K562 (cell line): ENCODE measurements around the gene CXXC4. TPM values are rescaled to one million over a fixed set of nuclear protein-coding genes. Genes with fewer than 3 reads are reported as not detected.

Experiments
- ATAC-seq: fragments of 200-7000 bp; cut with Tn5 transposase; 3 replicates; pipeline ENCODE4 v1.9.1; 2020; ENCODE audit warnings: moderate library complexity
- BruUV-seq: library from RNA; stranded (reverse); fragments of 400-500 nt; replicated peaks from 2 replicates; lab custom pipeline; 2021; lab: Mats Ljungman, UMichigan
- CTCF ChIA-PET: fragments of 300-600 bp; formaldehyde crosslinking; extraction: SDS; loops from one replicate; lab custom pipeline; 2021; ENCODE audit warnings: low intra/inter-chr PET ratio; lab: Yijun Ruan, JAX
- POLR2A ChIA-PET: fragments of 300-600, 350-650 bp; sonication (Branson Sonifier 250); formaldehyde crosslinking; extraction: SDS; loops from one replicate; lab custom pipeline; 2021; ENCODE audit warnings: antibody characterized with exemption, inconsistent platforms; lab: Yijun Ruan, JAX
- DNase-seq, 4 experiments: peaks; one replicate each; pipeline versions ENCODE4 v3.0.0 to v3.0.0-alpha.2; 2011 to 2018; ENCODE audit warnings: low spot score in 3 of 4, mixed read lengths in 3 of 4; ENCODE audit errors: extremely low read depth in 1 of 4
- FAIRE-seq: peaks from 2 replicates; lab custom pipeline; 2011; peaks lifted over from hg19 to GRCh38; lab: Jason Lieb, UNC
- H2AFZ ChIP-seq: 2 replicates; pipeline ENCODE4 v1.6.0; 2011; ENCODE audit warnings: low read depth, low read length, control low read depth, inconsistent platforms
- H3K27ac ChIP-seq: fragments of 200-600 bp; 3 replicates; pipeline ENCODE4 v1.8.0; 2011; ENCODE audit warnings: low read depth, mild to moderate bottlenecking, control low read depth, inconsistent platforms, low read length, moderate library complexity, mixed read lengths; ENCODE audit errors: extremely low read depth
- H3K27me3 ChIP-seq, 2 experiments: fragments of 300-600 bp in 1 of 2; 2 replicates in 1 of 2; 3 replicates in 1 of 2; pipeline versions ENCODE4 v1.6.0 to v1.8.0; 2011; ENCODE audit warnings: inconsistent platforms in 2 of 2, low read length in 2 of 2, mild to moderate bottlenecking in 1 of 2, mixed read lengths in 1 of 2, moderate library complexity in 1 of 2; ENCODE audit not compliant: control insufficient read depth in 2 of 2, insufficient read depth in 2 of 2
- H3K36me3 ChIP-seq: fragments of 300-600 bp; 3 replicates; pipeline ENCODE4 v1.8.0; 2011; ENCODE audit warnings: mild to moderate bottlenecking, low read length, inconsistent platforms; ENCODE audit not compliant: control insufficient read depth, insufficient read depth
- H3K4me1 ChIP-seq, 2 experiments: fragments of 200-600 bp in 1 of 2; replicated peaks in 1 of 2; 2 replicates in 1 of 2; 3 replicates in 1 of 2; pipeline versions ENCODE4 v1.5.1 to v1.8.0; 2011; ENCODE audit warnings: inconsistent platforms in 2 of 2, low read length in 2 of 2, mild to moderate bottlenecking in 1 of 2, mixed read lengths in 1 of 2, moderate library complexity in 1 of 2; ENCODE audit not compliant: control insufficient read depth in 2 of 2, insufficient read depth in 2 of 2
- H3K4me2 ChIP-seq: 2 replicates; pipeline ENCODE4 v1.6.1; 2011; ENCODE audit warnings: low read length, control low read depth, inconsistent platforms, mixed read lengths; ENCODE audit not compliant: insufficient read depth
- H3K4me3 ChIP-seq: fragments of 200-600 bp; sonication (generic), shearing (Covaris generic); 2 replicates; pipeline ENCODE4 v1.5.1; 2016; ENCODE audit warnings: control low read depth, inconsistent platforms
- H3K79me2 ChIP-seq: fragments of 200-600 bp; 3 replicates; pipeline ENCODE4 v1.8.0; 2011; ENCODE audit warnings: low read length, inconsistent platforms; ENCODE audit not compliant: control insufficient read depth, insufficient read depth
- H3K9ac ChIP-seq, 2 experiments: 2 replicates each; pipeline versions ENCODE4 v1.6.0 to v1.6.1; 2011; ENCODE audit warnings: low read depth in 2 of 2, low read length in 2 of 2, control low read depth in 1 of 2, inconsistent platforms in 1 of 2, mild to moderate bottlenecking in 1 of 2, mixed read lengths in 1 of 2; ENCODE audit not compliant: insufficient read depth in 1 of 2
- H3K9me1 ChIP-seq: one replicate; pipeline ENCODE4 v1.6.0; 2011; ENCODE audit warnings: inconsistent platforms, mild to moderate bottlenecking, low read length, moderate library complexity; ENCODE audit not compliant: control insufficient read depth, insufficient read depth
- H3K9me3 ChIP-seq: replicated peaks from 2 replicates; pipeline ENCODE4 v1.5.1; 2011; ENCODE audit warnings: low read depth, low read length, inconsistent platforms; ENCODE audit not compliant: control insufficient read depth, insufficient read depth
- H4K20me1 ChIP-seq: replicated peaks from 2 replicates; pipeline ENCODE4 v1.6.1; 2011; ENCODE audit warnings: low read length, inconsistent platforms, mixed read lengths; ENCODE audit not compliant: control insufficient read depth, insufficient read depth
- ETV1 ChIP-seq: fragments of 450-650 bp; conservative IDR thresholded peaks from 2 replicates; pipeline ENCODE4 v1.6.1; 2016; ENCODE audit warnings: missing genetic modification characterization, control low read depth, low read depth, missing compliant biosample characterization
- FIP1L1 ChIP-seq: fragments of 200-400 bp; formaldehyde crosslinking; IDR thresholded peaks from 2 replicates; pipeline ENCODE4 v1.6.1; 2018; ENCODE audit warnings: mild to moderate bottlenecking, low read depth, low read length; ENCODE audit not compliant: poor library complexity, severe bottlenecking
- GATAD2A ChIP-seq: fragments of 450-650 bp; IDR thresholded peaks from 2 replicates; pipeline ENCODE4 v1.6.1; 2017
- KAT2B ChIP-seq: IDR thresholded peaks from one replicate; pipeline ENCODE4 v1.6.1; 2012; ENCODE audit warnings: low read depth, mild to moderate bottlenecking, control low read depth, inconsistent platforms, low read length, moderate library complexity
- NBN ChIP-seq: fragments of 450-650 bp; IDR thresholded peaks from 2 replicates; pipeline ENCODE4 v1.6.1; 2016; ENCODE audit warnings: low read depth, mild to moderate bottlenecking
- NFIC ChIP-seq: fragments of 450-650 bp; IDR thresholded peaks from 2 replicates; pipeline ENCODE4 v1.6.1; 2017; ENCODE audit warnings: mild to moderate bottlenecking, inconsistent platforms
- SLC30A9 ChIP-seq: fragments of 250-450 bp; sonication (Bioruptor Pico); IDR thresholded peaks from 2 replicates; pipeline ENCODE4 v1.8.0; 2022; ENCODE audit warnings: mild to moderate bottlenecking, moderate library complexity
- TAF7 ChIP-seq: fragments of 450-650 bp; IDR thresholded peaks from 2 replicates; pipeline ENCODE4 v1.6.1; 2016; ENCODE audit warnings: missing genetic modification characterization, missing compliant biosample characterization
- TEAD4 ChIP-seq, 2 experiments: sonication (generic) in 1 of 2; formaldehyde crosslinking in 1 of 2; IDR thresholded peaks; 2 replicates each; pipeline versions ENCODE4 v1.6.1 to v1.8.0; 2012 to 2022; ENCODE audit warnings: borderline replicate concordance in 1 of 2, inconsistent platforms in 1 of 2, low read length in 1 of 2, mild to moderate bottlenecking in 1 of 2, missing genetic modification reagents in 1 of 2
- TRIM28 ChIP-seq: fragments of 450-650 bp; IDR thresholded peaks from 2 replicates; pipeline ENCODE4 v1.6.1; 2017
- ZNF24 ChIP-seq: fragments of 450-650 bp; IDR thresholded peaks from 2 replicates; pipeline ENCODE4 v1.6.1; 2016
- ZNF41 ChIP-seq: fragments of 250-450 bp; sonication (Bioruptor Pico); conservative IDR thresholded peaks from 2 replicates; pipeline ENCODE4 v1.4.0; 2020; ENCODE audit warnings: mild to moderate bottlenecking
- WGBS: fragments of 100-300 bp; shearing (Covaris generic); methylation state at CpG from one replicate; pipeline ENCODE4 v1.1.6; 2016; ENCODE audit warnings: low coverage, mixed read lengths; ENCODE audit not compliant: insufficient coverage; ENCODE audit errors: missing lambda C conversion rate; 5-methylcytosine and 5-hydroxymethylcytosine counted together
- in situ Hi-C: fragments of 300-500 bp; cut with MboI; formaldehyde crosslinking; loops from 4 replicates; pipeline ENCODE4 v1.15.0; 2018; ENCODE audit warnings: inconsistent platforms, mixed read lengths
- intact Hi-C: fragments of 100-400 bp; cut with micrococcal nuclease; formaldehyde crosslinking; loops from 2 replicates; pipeline ENCODE4 v1.14.2; 2022
- polyA plus RNA-seq, 8 experiments: library from polyadenylated mRNA; depleted of rRNA in 4 of 8; stranded (reverse) in 5 of 8; unstranded in 3 of 8; fragments of >200 nt; fragmentation: Nextera tagmentation in 2 of 8; fragmentation: Illumina TruSeq in 1 of 8; extraction: Ambion mirVana in 2 of 8; extraction: Trizol in 1 of 8; gene quantifications; 2 replicates each; pipeline versions ENCODE4 v1.2.1 to v1.2.3, GENCODE V29; 2011 to 2014; ENCODE audit warnings: inconsistent platforms in 1 of 8, missing spikeins in 1 of 8
- total RNA-seq, 7 experiments: library from RNA; depleted of rRNA in 6 of 7; stranded (reverse); fragments of >200 nt in 6 of 7; fragmentation: Illumina TruSeq in 2 of 7; extraction: Trizol in 2 of 7; gene quantifications; 2 replicates each; pipeline versions ENCODE4 v1.2.1 to v1.2.3, GENCODE V29; 2011 to 2021; ENCODE audit warnings: low replicate concordance in 1 of 7
- TF ChIP-seq, protein P1 (sequence below): sonication (generic); formaldehyde crosslinking; IDR thresholded peaks from 2 replicates; pipeline ENCODE4 v1.8.0; 2022; ENCODE audit warnings: missing genetic modification reagents, mild to moderate bottlenecking, borderline replicate concordance
- TF ChIP-seq, protein P2 (sequence below): fragments of 450-650 bp; IDR thresholded peaks from 2 replicates; pipeline ENCODE4 v1.6.1; 2016; ENCODE audit warnings: low read depth
- TF ChIP-seq, protein P3 (sequence below), 2 experiments: fragments of 450-650 bp in 1 of 2; sonication (generic) in 1 of 2; formaldehyde crosslinking; conservative IDR thresholded peaks; 2 replicates each; pipeline versions ENCODE4 v1.4.0 to v1.8.1; 2020 to 2022; ENCODE audit warnings: mild to moderate bottlenecking in 1 of 2, missing genetic modification reagents in 1 of 2

CXXC4 gene
- total and polyA plus RNA-seq, 9 of the 15 experiments (the other 6 are each of a cell fraction or from before 2014, with no cell fraction given), result not detected

DNA sequence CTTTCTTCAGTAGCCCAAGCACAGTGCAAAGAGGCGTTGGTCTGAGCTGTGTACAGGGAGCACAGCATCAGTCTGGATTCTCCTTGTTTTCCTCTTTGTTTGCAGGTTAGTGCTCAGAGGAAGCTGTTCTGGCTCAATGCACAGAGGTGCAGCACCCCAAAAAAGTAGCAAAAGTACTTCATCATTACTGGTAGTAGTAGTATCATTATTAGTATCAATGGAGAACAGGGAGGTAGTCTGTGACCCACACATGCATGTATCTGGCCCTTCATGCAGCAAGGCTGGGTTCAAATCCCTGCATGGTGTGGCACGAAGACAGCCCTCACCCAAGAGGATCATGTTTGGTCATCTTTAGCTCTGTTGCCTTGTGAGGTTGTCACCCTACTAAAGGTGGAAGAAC, 68.7 kb downstream of the CXXC4 start:
- H3K79me2 ChIP-seq, result no peaks in the 10 kb centered on the region
- no peaks in the 10 kb centered on the region for H3K36me3 ChIP-seq
- no TSS peak for BruUV-seq
- H3K9ac ChIP-seq, result no peak overlapping the region
- H4K20me1 ChIP-seq, result no peaks in the 10 kb centered on the region
- H3K4me2 ChIP-seq, result no peak overlapping the region
- no peaks in the 10 kb centered on the region for H3K4me1 ChIP-seq
- intact Hi-C loops (no loop called here), in situ Hi-C loops (no loop called here)
- no peaks in the 10 kb centered on the region for H3K9me1 ChIP-seq
- 0% methylated on average over 2 of the region's 2 CpGs for WGBS
- no peak for DNase-seq
- H2AFZ ChIP-seq, result no peak overlapping the region
- no peaks in the 10 kb centered on the region; the same call in 1 of the 2 replicates for H3K9me3 ChIP-seq
- ChIA-PET CTCF (no interaction called here), POLR2A (no interaction called here)
- no peak overlapping the region for H3K4me3 ChIP-seq
- no peak for ATAC-seq
- no peak for FAIRE-seq
- no peak overlapping the region for H3K27ac ChIP-seq
- H3K27me3 ChIP-seq, result no peaks in the 10 kb centered on the region
- TF ChIP-seq ETV1 (tag) (no peak), SLC30A9 (CRISPR knock-in tag) (no peak), ZNF41 (CRISPR knock-in tag) (no peak), GATAD2A (no peak), TEAD4 (IDR thresholded peaks at IDR 0.05; ENCODE audit: low read length) (no peak), TEAD4 (CRISPR knock-in tag; IDR thresholded peaks at IDR 0.05; ENCODE audit: borderline replicate concordance) (no peak), ZNF24 (no peak), TAF7 (tag) (no peak), FIP1L1 (no peak), NBN (no peak), KAT2B (no peak), NFIC (no peak), TRIM28 (no peak)
- TF ChIP-seq, protein P1, sequence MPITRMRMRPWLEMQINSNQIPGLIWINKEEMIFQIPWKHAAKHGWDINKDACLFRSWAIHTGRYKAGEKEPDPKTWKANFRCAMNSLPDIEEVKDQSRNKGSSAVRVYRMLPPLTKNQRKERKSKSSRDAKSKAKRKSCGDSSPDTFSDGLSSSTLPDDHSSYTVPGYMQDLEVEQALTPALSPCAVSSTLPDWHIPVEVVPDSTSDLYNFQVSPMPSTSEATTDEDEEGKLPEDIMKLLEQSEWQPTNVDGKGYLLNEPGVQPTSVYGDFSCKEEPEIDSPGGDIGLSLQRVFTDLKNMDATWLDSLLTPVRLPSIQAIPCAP, result no peak
- TF ChIP-seq, protein P2, sequence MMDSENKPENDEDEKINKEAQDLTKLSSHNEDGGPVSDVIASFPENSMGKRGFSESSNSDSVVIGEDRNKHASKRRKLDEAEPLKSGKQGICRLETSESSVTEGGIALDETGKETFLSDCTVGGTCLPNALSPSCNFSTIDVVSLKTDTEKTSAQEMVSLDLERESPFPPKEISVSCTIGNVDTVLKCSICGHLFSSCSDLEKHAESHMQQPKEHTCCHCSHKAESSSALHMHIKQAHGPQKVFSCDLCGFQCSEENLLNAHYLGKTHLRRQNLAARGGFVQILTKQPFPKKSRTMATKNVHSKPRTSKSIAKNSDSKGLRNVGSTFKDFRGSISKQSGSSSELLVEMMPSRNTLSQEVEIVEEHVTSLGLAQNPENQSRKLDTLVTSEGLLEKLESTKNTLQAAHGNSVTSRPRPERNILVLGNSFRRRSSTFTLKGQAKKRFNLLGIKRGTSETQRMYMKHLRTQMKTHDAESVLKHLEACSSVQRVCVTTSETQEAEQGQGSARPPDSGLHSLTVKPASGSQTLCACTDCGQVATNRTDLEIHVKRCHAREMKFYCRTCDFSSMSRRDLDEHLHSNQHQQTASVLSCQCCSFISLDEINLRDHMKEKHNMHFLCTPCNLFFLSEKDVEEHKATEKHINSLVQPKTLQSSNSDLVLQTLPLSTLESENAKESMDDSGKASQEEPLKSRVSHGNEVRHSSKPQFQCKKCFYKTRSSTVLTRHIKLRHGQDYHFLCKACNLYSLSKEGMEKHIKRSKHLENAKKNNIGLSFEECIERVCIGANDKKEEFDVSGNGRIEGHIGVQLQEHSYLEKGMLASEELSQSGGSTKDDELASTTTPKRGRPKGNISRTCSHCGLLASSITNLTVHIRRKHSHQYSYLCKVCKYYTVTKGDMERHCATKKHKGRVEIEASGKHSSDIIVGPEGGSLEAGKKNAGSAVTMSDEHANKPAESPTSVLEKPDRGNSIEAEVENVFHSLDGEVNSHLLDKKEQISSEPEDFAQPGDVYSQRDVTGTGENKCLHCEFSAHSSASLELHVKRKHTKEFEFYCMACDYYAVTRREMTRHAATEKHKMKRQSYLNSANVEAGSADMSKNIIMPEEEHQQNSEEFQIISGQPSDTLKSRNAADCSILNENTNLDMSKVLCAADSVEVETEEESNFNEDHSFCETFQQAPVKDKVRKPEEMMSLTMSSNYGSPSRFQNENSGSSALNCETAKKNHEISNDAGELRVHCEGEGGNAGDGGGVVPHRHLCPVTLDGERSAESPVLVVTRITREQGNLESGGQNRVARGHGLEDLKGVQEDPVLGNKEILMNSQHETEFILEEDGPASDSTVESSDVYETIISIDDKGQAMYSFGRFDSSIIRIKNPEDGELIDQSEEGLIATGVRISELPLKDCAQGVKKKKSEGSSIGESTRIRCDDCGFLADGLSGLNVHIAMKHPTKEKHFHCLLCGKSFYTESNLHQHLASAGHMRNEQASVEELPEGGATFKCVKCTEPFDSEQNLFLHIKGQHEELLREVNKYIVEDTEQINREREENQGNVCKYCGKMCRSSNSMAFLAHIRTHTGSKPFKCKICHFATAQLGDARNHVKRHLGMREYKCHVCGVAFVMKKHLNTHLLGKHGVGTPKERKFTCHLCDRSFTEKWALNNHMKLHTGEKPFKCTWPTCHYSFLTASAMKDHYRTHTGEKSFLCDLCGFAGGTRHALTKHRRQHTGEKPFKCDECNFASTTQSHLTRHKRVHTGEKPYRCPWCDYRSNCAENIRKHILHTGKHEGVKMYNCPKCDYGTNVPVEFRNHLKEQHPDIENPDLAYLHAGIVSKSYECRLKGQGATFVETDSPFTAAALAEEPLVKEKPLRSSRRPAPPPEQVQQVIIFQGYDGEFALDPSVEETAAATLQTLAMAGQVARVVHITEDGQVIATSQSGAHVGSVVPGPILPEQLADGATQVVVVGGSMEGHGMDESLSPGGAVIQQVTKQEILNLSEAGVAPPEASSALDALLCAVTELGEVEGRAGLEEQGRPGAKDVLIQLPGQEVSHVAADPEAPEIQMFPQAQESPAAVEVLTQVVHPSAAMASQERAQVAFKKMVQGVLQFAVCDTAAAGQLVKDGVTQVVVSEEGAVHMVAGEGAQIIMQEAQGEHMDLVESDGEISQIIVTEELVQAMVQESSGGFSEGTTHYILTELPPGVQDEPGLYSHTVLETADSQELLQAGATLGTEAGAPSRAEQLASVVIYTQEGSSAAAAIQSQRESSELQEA, result no peak
- TF ChIP-seq, protein P3, sequence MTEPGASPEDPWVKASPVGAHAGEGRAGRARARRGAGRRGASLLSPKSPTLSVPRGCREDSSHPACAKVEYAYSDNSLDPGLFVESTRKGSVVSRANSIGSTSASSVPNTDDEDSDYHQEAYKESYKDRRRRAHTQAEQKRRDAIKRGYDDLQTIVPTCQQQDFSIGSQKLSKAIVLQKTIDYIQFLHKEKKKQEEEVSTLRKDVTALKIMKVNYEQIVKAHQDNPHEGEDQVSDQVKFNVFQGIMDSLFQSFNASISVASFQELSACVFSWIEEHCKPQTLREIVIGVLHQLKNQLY (CRISPR knock-in tag; conservative IDR thresholded peaks at IDR 0.05), result no peak
